GM12873 (cell line): ENCODE measurements around the gene ANKZF1.

ENCODE experiments used
- TF ChIP-seq, protein P1 (sequence below): IDR thresholded peaks from 2 replicates; pipeline ENCODE4 v1.5.1; 2012; ENCODE audit warnings: low read depth, mild to moderate bottlenecking, moderate library complexity, low read length, control low read depth; ENCODE audit not compliant: insufficient read depth; ENCODE audit errors: missing control alignments

The ANKZF1 gene

DNA sequence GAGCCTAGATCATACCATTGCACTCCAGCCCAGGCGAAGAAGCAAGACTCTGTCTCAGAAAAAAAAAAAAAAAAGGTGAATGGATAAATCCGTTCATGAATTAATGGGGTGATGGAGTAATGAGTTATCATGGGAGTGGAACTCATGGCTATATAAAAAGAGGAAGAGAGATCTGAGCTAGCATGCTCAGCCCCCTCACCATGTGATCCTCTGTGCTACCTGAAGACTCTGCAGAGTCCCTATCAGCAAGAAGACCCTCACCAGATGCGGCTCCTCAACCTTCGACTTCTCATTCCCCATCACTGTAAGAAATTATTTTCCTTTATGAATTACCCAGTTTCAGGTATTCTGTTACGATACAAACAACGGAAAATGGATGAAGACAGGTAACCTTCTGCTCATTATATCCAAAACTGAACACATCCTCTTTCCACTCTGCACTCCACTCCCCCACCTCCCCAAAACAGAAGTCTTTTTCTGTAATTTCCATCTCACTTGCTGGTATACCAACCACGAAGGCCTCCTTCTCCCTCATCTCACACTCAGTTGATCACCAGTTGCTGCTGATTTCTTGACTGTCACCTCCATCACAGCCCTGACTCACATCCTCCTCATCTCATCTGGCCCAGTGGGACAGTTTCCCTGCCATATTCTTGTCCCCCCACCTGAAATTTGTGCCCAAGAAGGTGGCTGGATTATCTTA is 42.7 kb upstream of the ANKZF1 start:
- TF ChIP-seq, protein P1, sequence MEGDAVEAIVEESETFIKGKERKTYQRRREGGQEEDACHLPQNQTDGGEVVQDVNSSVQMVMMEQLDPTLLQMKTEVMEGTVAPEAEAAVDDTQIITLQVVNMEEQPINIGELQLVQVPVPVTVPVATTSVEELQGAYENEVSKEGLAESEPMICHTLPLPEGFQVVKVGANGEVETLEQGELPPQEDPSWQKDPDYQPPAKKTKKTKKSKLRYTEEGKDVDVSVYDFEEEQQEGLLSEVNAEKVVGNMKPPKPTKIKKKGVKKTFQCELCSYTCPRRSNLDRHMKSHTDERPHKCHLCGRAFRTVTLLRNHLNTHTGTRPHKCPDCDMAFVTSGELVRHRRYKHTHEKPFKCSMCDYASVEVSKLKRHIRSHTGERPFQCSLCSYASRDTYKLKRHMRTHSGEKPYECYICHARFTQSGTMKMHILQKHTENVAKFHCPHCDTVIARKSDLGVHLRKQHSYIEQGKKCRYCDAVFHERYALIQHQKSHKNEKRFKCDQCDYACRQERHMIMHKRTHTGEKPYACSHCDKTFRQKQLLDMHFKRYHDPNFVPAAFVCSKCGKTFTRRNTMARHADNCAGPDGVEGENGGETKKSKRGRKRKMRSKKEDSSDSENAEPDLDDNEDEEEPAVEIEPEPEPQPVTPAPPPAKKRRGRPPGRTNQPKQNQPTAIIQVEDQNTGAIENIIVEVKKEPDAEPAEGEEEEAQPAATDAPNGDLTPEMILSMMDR, result no peak

DNA sequence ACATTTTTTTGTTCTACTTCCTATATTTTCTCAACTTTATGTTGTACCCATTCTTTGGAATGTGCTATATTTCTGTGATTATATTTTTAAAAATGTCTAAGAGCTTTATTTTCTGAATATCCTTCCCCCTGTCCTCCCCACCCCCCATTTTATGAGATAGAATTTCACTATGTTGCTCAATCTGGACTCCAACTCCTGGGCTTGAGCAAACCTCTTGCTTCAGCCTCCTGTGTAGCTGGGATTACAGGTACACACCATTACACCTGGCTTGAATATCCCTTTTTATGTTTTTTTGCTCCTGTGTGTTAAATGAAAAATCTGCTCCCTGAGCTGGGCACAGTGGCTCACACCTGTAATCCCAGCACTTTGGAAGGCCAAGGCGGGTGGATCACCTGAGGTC is 32.2 kb upstream of the ANKZF1 start:
- TF ChIP-seq, protein P1, result no peak

DNA sequence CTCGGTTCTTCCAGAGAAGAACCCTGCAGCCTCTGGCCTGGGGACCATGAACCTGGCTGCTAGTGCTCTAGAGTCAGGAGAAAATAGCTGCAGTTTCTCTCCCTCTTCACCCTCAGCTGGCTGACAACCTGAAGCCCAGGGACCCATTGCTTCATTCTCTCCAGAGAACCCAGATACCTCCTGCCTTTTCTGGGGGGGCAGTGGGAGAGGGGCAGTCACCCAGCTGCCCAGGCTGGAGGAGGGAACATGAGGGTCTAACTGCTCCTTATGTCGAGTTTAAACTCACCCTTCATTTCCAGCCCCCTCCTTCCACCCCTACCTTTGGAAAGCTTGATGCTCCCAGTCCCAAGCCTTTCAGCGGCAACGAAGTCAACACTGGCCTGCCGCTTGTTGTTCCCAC is 30.6 kb upstream of the ANKZF1 start:
- TF ChIP-seq, protein P1, result no peak

DNA sequence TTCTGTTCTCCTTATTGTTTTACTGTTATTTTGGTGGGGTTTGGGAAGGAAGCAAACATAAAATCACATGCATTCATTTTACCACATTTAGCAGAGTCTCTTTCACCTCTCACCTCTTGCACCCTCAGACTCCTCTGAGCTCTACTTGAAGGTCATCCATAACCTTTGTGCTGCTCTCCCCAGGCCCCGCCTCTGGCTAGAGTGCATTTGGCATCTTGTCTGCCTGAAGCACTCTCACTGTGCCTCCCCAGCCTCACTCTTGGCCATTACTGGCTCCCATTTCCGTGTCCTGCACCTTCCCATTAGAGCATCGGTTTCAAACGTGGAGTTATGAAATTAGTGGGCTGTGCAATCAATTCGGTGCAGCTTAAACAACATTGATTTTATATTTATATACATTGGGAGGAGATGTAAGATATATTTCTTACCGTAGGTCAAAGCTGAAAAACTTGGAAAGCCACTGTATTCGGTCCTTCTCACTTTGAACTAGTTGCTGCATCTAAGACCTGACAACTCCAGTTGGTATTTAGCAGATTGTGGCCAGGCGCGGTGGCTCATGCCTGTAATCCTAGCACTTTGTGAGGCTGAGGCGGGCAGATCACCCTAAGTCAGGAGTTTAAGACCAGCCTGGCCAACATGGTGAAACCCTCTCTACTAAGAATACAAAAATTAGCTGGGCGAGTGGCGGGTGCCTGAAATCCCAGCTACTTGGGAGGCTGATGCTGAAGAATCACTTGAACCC is 30.0 kb upstream of the ANKZF1 start:
- TF ChIP-seq, protein P1, result no peak

DNA sequence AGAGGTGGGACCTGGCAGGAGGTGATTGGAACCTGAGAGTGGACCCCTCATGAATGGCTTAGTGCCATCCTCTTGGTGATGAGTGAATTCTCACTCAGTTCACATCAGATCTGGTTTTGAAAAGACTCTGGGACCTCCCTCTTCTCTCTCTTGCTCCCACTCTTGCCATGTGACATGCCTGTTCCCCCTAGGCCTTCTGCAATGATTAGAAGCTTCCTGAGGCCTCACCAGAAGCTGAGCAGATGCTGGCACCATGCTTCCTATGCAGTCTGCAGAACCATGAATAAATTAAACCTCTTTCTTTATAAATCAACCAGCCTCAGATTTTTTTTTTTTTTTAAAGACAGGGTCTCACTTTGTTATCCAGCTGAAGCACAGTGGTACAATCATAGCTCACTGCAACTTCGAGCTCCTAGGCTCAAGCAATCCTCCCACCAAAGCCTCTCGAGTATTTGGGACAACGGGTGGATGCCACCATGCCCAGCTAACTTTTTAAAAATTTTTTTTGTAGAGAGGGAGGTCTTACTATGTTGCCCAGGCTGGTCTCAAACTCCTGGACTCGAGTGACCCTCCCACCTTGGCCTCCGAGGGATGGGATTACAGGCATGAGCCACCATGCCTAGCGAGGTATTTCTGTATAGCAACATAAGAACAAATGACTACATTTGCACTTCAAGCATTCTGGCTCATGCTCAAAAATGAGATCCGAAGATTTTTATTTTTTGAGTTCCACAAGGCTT is 25.0 kb upstream of the ANKZF1 start:
- TF ChIP-seq, protein P1, result no peak

DNA sequence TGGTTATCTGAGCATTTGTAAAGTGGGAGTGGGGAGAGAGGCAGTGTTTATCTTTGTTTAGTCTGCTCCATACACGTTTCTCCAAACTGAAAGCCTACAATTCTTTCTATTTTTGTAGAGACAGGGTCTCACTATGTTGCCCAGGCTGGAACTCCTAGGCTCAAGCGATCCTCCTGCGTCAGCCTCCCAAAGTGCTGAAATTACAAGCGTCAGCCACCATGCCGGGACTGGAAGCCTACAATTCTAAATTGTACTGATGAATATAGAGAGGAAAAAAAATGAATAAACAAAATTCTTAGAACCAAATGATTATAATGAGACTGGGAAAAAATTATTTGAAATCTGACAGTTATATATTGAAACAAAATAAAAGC is 24.5 kb upstream of the ANKZF1 start:
- TF ChIP-seq, protein P1, result no peak

DNA sequence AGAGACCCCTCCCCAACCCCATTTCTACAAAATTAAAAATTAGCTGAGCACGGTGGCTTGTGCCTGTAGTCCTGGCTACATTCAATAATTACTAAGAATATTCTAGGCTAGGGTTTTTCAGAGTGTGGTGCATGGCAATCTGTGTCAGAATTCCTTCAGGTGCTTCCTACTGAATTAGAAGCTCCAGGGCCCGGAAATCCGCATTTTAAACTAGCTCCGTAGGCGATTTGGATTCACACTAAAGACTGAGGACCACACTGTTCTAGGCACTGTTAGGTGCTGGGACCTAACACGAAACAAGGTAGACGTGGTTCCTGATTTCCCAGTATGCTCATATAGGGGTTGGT is 23.7 kb upstream of the ANKZF1 start:
- TF ChIP-seq, protein P1, result no peak
